Panc1 (cell line): ENCODE results near the gene DUSP18.

Experiments used
- TCF7L2 ChIP-seq: IDR thresholded peaks from 2 replicates; pipeline ENCODE4 v1.6.1; 2011; ENCODE audit warnings: mild to moderate bottlenecking, low read depth, low read length, inconsistent platforms
- TF ChIP-seq, protein P1 (sequence below): fragments of 450-650 bp; IDR thresholded peaks from 2 replicates; pipeline ENCODE4 v1.5.1; 2017; ENCODE audit warnings: mild to moderate bottlenecking

DNA sequence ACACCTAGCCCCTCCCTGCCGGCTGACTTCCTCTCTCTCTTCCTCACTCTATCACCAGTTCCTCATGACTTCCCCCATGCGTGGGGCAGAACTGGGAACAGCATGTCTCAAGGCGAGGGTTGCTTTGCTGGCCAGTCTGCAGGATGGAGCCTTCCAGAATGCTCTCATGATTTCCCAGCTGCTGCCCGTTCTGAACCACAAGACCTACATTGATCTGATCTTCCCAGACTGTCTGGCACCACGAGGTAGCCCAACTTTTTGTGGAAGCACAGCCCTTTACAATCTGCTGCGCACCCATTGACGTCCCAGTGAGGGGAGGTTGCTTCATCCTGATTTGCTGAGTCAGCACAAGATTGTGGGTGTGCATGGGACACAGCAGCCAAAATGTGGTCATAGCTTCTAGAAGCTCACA is 52.1 kb downstream of the DUSP18 start:
- TF ChIP-seq, protein P1, sequence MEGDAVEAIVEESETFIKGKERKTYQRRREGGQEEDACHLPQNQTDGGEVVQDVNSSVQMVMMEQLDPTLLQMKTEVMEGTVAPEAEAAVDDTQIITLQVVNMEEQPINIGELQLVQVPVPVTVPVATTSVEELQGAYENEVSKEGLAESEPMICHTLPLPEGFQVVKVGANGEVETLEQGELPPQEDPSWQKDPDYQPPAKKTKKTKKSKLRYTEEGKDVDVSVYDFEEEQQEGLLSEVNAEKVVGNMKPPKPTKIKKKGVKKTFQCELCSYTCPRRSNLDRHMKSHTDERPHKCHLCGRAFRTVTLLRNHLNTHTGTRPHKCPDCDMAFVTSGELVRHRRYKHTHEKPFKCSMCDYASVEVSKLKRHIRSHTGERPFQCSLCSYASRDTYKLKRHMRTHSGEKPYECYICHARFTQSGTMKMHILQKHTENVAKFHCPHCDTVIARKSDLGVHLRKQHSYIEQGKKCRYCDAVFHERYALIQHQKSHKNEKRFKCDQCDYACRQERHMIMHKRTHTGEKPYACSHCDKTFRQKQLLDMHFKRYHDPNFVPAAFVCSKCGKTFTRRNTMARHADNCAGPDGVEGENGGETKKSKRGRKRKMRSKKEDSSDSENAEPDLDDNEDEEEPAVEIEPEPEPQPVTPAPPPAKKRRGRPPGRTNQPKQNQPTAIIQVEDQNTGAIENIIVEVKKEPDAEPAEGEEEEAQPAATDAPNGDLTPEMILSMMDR, result no peak
- TF ChIP-seq TCF7L2, result no peak
